Parathyroid adenoma (tissue), 2 donors: Measurements from ENCODE around the gene CCDC71L.
A peak's percentile ranks its signal among the peaks of the same experiment; 100 is the strongest.

Experiments used
- H2AFZ ChIP-seq: fragments of 300-600 bp; sonication (generic); one replicate; pipeline ENCODE4 v1.7.0; 2017; ENCODE audit warnings: antibody characterized with exemption, mild to moderate bottlenecking
- H3K27ac ChIP-seq: fragments of 300-600 bp; sonication (generic); one replicate; pipeline ENCODE4 v1.7.0; 2017
- H3K27me3 ChIP-seq: fragments of 300-600 bp; sonication (generic); one replicate; pipeline ENCODE4 v1.7.0; 2017; ENCODE audit warnings: low read length; ENCODE audit not compliant: control insufficient read depth, insufficient read depth
- H3K36me3 ChIP-seq: fragments of 300-600 bp; sonication (generic); one replicate; pipeline ENCODE4 v1.7.0; 2017; ENCODE audit warnings: low read length; ENCODE audit not compliant: control insufficient read depth, insufficient read depth
- H3K4me1 ChIP-seq: fragments of 300-600 bp; sonication (generic); one replicate; pipeline ENCODE4 v1.7.0; 2017; ENCODE audit warnings: control low read depth
- H3K4me2 ChIP-seq: fragments of 300-600 bp; sonication (generic); one replicate; pipeline ENCODE4 v1.7.0; 2017; ENCODE audit warnings: low read length
- H3K4me3 ChIP-seq: fragments of 300-600 bp; sonication (generic); one replicate; pipeline ENCODE4 v1.7.0; 2017; ENCODE audit warnings: low read depth, low read length
- H3K79me2 ChIP-seq: fragments of 300-600 bp; sonication (generic); one replicate; pipeline ENCODE4 v1.7.0; 2017; ENCODE audit warnings: control low read depth
- H3K9ac ChIP-seq: fragments of 300-600 bp; sonication (generic); one replicate; pipeline ENCODE4 v1.7.0; 2017; ENCODE audit warnings: mild to moderate bottlenecking
- H3K9me3 ChIP-seq: fragments of 300-600 bp; sonication (generic); one replicate; pipeline ENCODE4 v1.7.0; 2017; ENCODE audit warnings: low read length; ENCODE audit not compliant: control insufficient read depth
- CTCF ChIP-seq: fragments of 300-600 bp; sonication (generic); IDR thresholded peaks from one replicate; pipeline ENCODE4 v1.7.0; 2017; ENCODE audit warnings: antibody characterized with exemption, mild to moderate bottlenecking
- donor health status: primary hyperparathyroidism.

CCDC71L gene

GRCh38 chr7:106658316-106659165 is 2.4 kb downstream of the CCDC71L start:
- no peak for TF ChIP-seq CTCF

GRCh38 chr7:106657085-106657991 is 3.6 kb downstream of the CCDC71L start:
- Histone ChIP-seq H3K36me3 (no peaks in the 10 kb centered on the region), H3K27me3 (no peaks in the 10 kb centered on the region), H3K79me2 (no peaks in the 10 kb centered on the region), H3K27ac (no peak overlapping the region), H3K9me3 (peaks cover 2% of the 10 kb centered on the region), H3K4me1 (peaks cover 8% of the 10 kb centered on the region), H3K4me3 (no peak overlapping the region), H3K4me2 (no peak overlapping the region), H2AFZ (no peak overlapping the region), H3K9ac (no peak overlapping the region)
- no peak for TF ChIP-seq CTCF

More at GRCh38 chr7:106658316-106659165, 2.4 kb downstream of the CCDC71L start:
- Histone ChIP-seq H3K27ac (no peak overlapping the region), H2AFZ (no peak overlapping the region), H3K4me2 (peak overlapping the region; percentile 3), H3K4me1 (peaks cover 8% of the 10 kb centered on the region), H3K79me2 (no peaks in the 10 kb centered on the region), H3K4me3 (no peak overlapping the region), H3K9ac (no peak overlapping the region), H3K27me3 (no peaks in the 10 kb centered on the region), H3K36me3 (no peaks in the 10 kb centered on the region), H3K9me3 (peaks cover 2% of the 10 kb centered on the region)

- Histone ChIP-seq H3K27me3 (no peaks in the 10 kb centered on the region), H3K9ac (no peak overlapping the region), H3K36me3 (no peaks in the 10 kb centered on the region), H3K4me2 (no peak overlapping the region), H3K4me1 (peaks cover 8% of the 10 kb centered on the region), H3K27ac (no peak overlapping the region), H3K9me3 (no peaks in the 10 kb centered on the region), H3K79me2 (no peaks in the 10 kb centered on the region), H3K4me3 (no peak overlapping the region), H2AFZ (no peak overlapping the region)
- no peak for TF ChIP-seq CTCF
Observed at GRCh38 chr7:106655703-106656498, 5.1 kb downstream of the CCDC71L start.

GRCh38 chr7:106653488-106653887 is 7.5 kb downstream of the CCDC71L start:
- Histone ChIP-seq H3K36me3 (no peaks in the 10 kb centered on the region), H3K4me1 (no peaks in the 10 kb centered on the region), H3K4me2 (no peak overlapping the region), H3K9ac (no peak overlapping the region), H3K9me3 (no peaks in the 10 kb centered on the region), H3K79me2 (no peaks in the 10 kb centered on the region), H3K4me3 (no peak overlapping the region), H2AFZ (no peak overlapping the region), H3K27me3 (no peaks in the 10 kb centered on the region), H3K27ac (no peak overlapping the region)
- no peak for TF ChIP-seq CTCF
